Stimulated activated naive CD8-positive, alpha-beta T cell treated with anti-CD3 and anti-CD28 coated beads, Interleukin-15, amount 100 ng/mL, for 72 hours (primary cell): ENCODE measurements around the gene CARS1.

Source experiments
- ATAC-seq: fragments of 150-1000 bp; cut with Tn5 transposase; 2 replicates; pipeline ENCODE4 v1.10.0; 2021; ENCODE audit warnings: mild to moderate bottlenecking, moderate library complexity
- DNase-seq, 2 donors: peaks; one replicate each; pipeline ENCODE4 v3.0.0; 2021 to 2022
- H3K27ac Mint-ChIP-seq, 2 donors: one replicate each; pipeline ENCODE4 v1.8.0; 2022; ENCODE audit warnings: mild to moderate bottlenecking in 2 of 2, mixed read lengths in 2 of 2, moderate library complexity in 2 of 2
- H3K27me3 Mint-ChIP-seq: one replicate; pipeline ENCODE4 v1.8.0; 2022; ENCODE audit warnings: mixed read lengths
- H3K4me1 Mint-ChIP-seq: one replicate; pipeline ENCODE4 v1.8.0; 2022; ENCODE audit warnings: mild to moderate bottlenecking, mixed read lengths
- H3K4me3 Mint-ChIP-seq, 2 donors: one replicate each; pipeline ENCODE4 v1.8.0; 2022; ENCODE audit warnings: mild to moderate bottlenecking in 2 of 2, mixed read lengths in 2 of 2, moderate library complexity in 1 of 2
- H3K9me3 Mint-ChIP-seq, 2 donors: one replicate each; pipeline ENCODE4 v1.8.0; 2022; ENCODE audit warnings: mixed read lengths in 2 of 2

CARS1 gene

GRCh38 chr11:2989006-2989405 is 68.2 kb downstream of the CARS1 start:
- no peaks in the 10 kb centered on the region for H3K9me3 Mint-ChIP-seq
- ATAC-seq: no peak
- peaks cover 47% of the 10 kb centered on the region for H3K4me1 Mint-ChIP-seq
- H3K27me3 Mint-ChIP-seq: no peaks in the 10 kb centered on the region
- H3K4me3 Mint-ChIP-seq: peak overlapping the region; percentile 99
- DNase-seq: no peak
- H3K27ac Mint-ChIP-seq: peak overlapping the region; percentile 100

GRCh38 chr11:2987881-2988861 is 69.1 kb downstream of the CARS1 start:
- Mint-ChIP-seq H3K27me3 (no peaks in the 10 kb centered on the region), H3K4me3 (peak overlapping the region; percentile 99), H3K27ac (peak overlapping the region; percentile 100), H3K4me1 (peaks cover 51% of the 10 kb centered on the region), H3K9me3 (no peaks in the 10 kb centered on the region)
- peak in 1 of 2 donors; percentile 36 for DNase-seq
- ATAC-seq: no peak

- Mint-ChIP-seq H3K4me3 (peak overlapping the region; percentile 42 to 58), H3K27ac (peak overlapping the region; percentile 61 to 88), H3K27me3 (no peaks in the 10 kb centered on the region), H3K9me3 (no peaks in the 10 kb centered on the region), H3K4me1 (peaks cover 66% of the 10 kb centered on the region)
- ATAC-seq (no peak), DNase-seq (no peak)
Measured at GRCh38 chr11:2983908-2984307, 73.3 kb downstream of the CARS1 start.

- ATAC-seq (no peak), DNase-seq (no peak)
- peaks cover 70% of the 10 kb centered on the region for H3K4me1 Mint-ChIP-seq
- H3K4me3 Mint-ChIP-seq: peak overlapping the region in 1 of 2 donors; percentile 58
- peak overlapping the region in 1 of 2 donors; percentile 13 for H3K27ac Mint-ChIP-seq
- no peaks in the 10 kb centered on the region for H3K27me3 Mint-ChIP-seq
- no peaks in the 10 kb centered on the region for H3K9me3 Mint-ChIP-seq
Measured at GRCh38 chr11:2982214-2982613, 75.0 kb downstream of the CARS1 start.

- Mint-ChIP-seq H3K27ac (peak overlapping the region in 1 of 2 donors; percentile 54), H3K27me3 (no peaks in the 10 kb centered on the region), H3K4me3 (no peak overlapping the region), H3K4me1 (peaks cover 71% of the 10 kb centered on the region), H3K9me3 (no peaks in the 10 kb centered on the region)
- no peak for DNase-seq
- ATAC-seq: no peak
Measured at GRCh38 chr11:2981130-2981529, 76.1 kb downstream of the CARS1 start.

- peaks cover 75% of the 10 kb centered on the region for H3K4me1 Mint-ChIP-seq
- no peak for DNase-seq
- no peaks in the 10 kb centered on the region for H3K9me3 Mint-ChIP-seq
- no peaks in the 10 kb centered on the region for H3K27me3 Mint-ChIP-seq
- no peak overlapping the region for H3K4me3 Mint-ChIP-seq
- ATAC-seq: no peak
- peak overlapping the region in 1 of 2 donors; percentile 27 for H3K27ac Mint-ChIP-seq
Measured at GRCh38 chr11:2980168-2980840, 76.9 kb downstream of the CARS1 start.

- ATAC-seq (no peak), DNase-seq (no peak)
- peak overlapping the region in 1 of 2 donors; percentile 85 for H3K27ac Mint-ChIP-seq
- H3K9me3 Mint-ChIP-seq: no peaks in the 10 kb centered on the region
- no peak overlapping the region for H3K4me3 Mint-ChIP-seq
- peaks cover 57% of the 10 kb centered on the region for H3K4me1 Mint-ChIP-seq
- H3K27me3 Mint-ChIP-seq: no peaks in the 10 kb centered on the region
Measured at GRCh38 chr11:2977113-2977512, 80.1 kb downstream of the CARS1 start.

GRCh38 chr11:2976294-2977063 is 80.7 kb downstream of the CARS1 start:
- H3K27me3 Mint-ChIP-seq: no peaks in the 10 kb centered on the region
- ATAC-seq (no peak), DNase-seq (no peak)
- H3K4me1 Mint-ChIP-seq: peaks cover 50% of the 10 kb centered on the region
- H3K4me3 Mint-ChIP-seq: no peak overlapping the region
- no peak overlapping the region for H3K27ac Mint-ChIP-seq
- no peaks in the 10 kb centered on the region for H3K9me3 Mint-ChIP-seq

GRCh38 chr11:2975594-2975993 is 81.6 kb downstream of the CARS1 start:
- DNase-seq: peak; percentile 33 to 41
- no peaks in the 10 kb centered on the region for H3K27me3 Mint-ChIP-seq
- peak overlapping the region in 1 of 2 donors; percentile 74 for H3K27ac Mint-ChIP-seq
- peak; percentile 93 for ATAC-seq
- H3K4me3 Mint-ChIP-seq: no peak overlapping the region
- H3K4me1 Mint-ChIP-seq: peaks cover 48% of the 10 kb centered on the region
- H3K9me3 Mint-ChIP-seq: no peaks in the 10 kb centered on the region

- Mint-ChIP-seq H3K9me3 (no peaks in the 10 kb centered on the region), H3K4me3 (no peak overlapping the region), H3K27me3 (no peaks in the 10 kb centered on the region), H3K27ac (peak overlapping the region in 1 of 2 donors; percentile 62), H3K4me1 (peaks cover 55% of the 10 kb centered on the region)
- no peak for ATAC-seq
- DNase-seq: no peak
Measured at GRCh38 chr11:2974272-2974671, 83.0 kb downstream of the CARS1 start.

GRCh38 chr11:2968341-2968900 is 88.8 kb downstream of the CARS1 start:
- Mint-ChIP-seq H3K4me1 (peaks cover 49% of the 10 kb centered on the region), H3K9me3 (no peaks in the 10 kb centered on the region), H3K27ac (no peak overlapping the region), H3K4me3 (no peak overlapping the region), H3K27me3 (no peaks in the 10 kb centered on the region)
- DNase-seq (no peak), ATAC-seq (no peak)

- no peak overlapping the region for H3K27ac Mint-ChIP-seq
- no peak overlapping the region for H3K4me3 Mint-ChIP-seq
- DNase-seq: no peak
- no peak for ATAC-seq
- peaks cover 71% of the 10 kb centered on the region for H3K4me1 Mint-ChIP-seq
- no peaks in the 10 kb centered on the region for H3K27me3 Mint-ChIP-seq
- H3K9me3 Mint-ChIP-seq: no peaks in the 10 kb centered on the region
Measured at GRCh38 chr11:2964782-2965181, 92.4 kb downstream of the CARS1 start.

- no peak overlapping the region for H3K4me3 Mint-ChIP-seq
- no peak overlapping the region for H3K27ac Mint-ChIP-seq
- H3K4me1 Mint-ChIP-seq: peaks cover 70% of the 10 kb centered on the region
- no peaks in the 10 kb centered on the region for H3K27me3 Mint-ChIP-seq
- no peaks in the 10 kb centered on the region for H3K9me3 Mint-ChIP-seq
- no peak for DNase-seq
- ATAC-seq: no peak
Measured at GRCh38 chr11:2963761-2964160, 93.5 kb downstream of the CARS1 start.

- DNase-seq (no peak), ATAC-seq (peak; percentile 40)
- peaks cover 68% of the 10 kb centered on the region for H3K4me1 Mint-ChIP-seq
- no peak overlapping the region for H3K4me3 Mint-ChIP-seq
- H3K9me3 Mint-ChIP-seq: no peaks in the 10 kb centered on the region
- H3K27me3 Mint-ChIP-seq: no peaks in the 10 kb centered on the region
- peak overlapping the region; percentile 87 to 91 for H3K27ac Mint-ChIP-seq
Measured at GRCh38 chr11:2963112-2963754, 94.0 kb downstream of the CARS1 start.

- H3K27me3 Mint-ChIP-seq: no peaks in the 10 kb centered on the region
- ATAC-seq: no peak
- no peak overlapping the region for H3K4me3 Mint-ChIP-seq
- no peaks in the 10 kb centered on the region for H3K9me3 Mint-ChIP-seq
- H3K27ac Mint-ChIP-seq: peak overlapping the region in 1 of 2 donors; percentile 79
- DNase-seq: no peak
- H3K4me1 Mint-ChIP-seq: peaks cover 58% of the 10 kb centered on the region
Measured at GRCh38 chr11:2961080-2961479, 96.1 kb downstream of the CARS1 start.
